HCEC 1CT (cell line): ENCODE data around the gene CCN2.
"Not testable (repeated sequence)": the region's sequence is repeated elsewhere in the genome, so short reads cannot be mapped to it uniquely, and the experiment has no call there.

ENCODE experiments used
- DNase-seq: peaks from one replicate; pipeline ENCODE4 v3.0.0-alpha.2; 2017

CCN2 gene

GRCh38 chr6:131908787-131909186 lies 42.4 kb downstream of the CCN2 start:
- DNase-seq = not testable (repeated sequence)

GRCh38 chr6:131903734-131904133 lies 47.4 kb downstream of the CCN2 start:
- not testable (repeated sequence) for DNase-seq

GRCh38 chr6:131901326-131901873 lies 49.8 kb downstream of the CCN2 start:
- DNase-seq = not testable (repeated sequence)

GRCh38 chr6:131900231-131900630 lies 50.9 kb downstream of the CCN2 start:
- no peak for DNase-seq

- no peak for DNase-seq
Measured at GRCh38 chr6:131898718-131899117, 52.5 kb downstream of the CCN2 start.
